Neural progenitor cell (in vitro differentiated cells): ENCODE data around the gene RPL26. TPM values are rescaled to one million over a fixed set of nuclear protein-coding genes. Genes with fewer than 3 reads are reported as not detected.

Source experiments
- DNase-seq: peaks from one replicate; pipeline ENCODE4 v3.0.0-alpha.2; 2016; ENCODE audit warnings: low spot score
- H2AFZ ChIP-seq: fragments of 200-600 bp; sonication (generic); replicated peaks from 2 replicates; pipeline ENCODE4 v1.6.1; 2016; ENCODE audit warnings: antibody characterized with exemption
- H3F3A ChIP-seq: fragments of 200-600 bp; sonication (generic); 2 replicates; pipeline ENCODE4 v1.6.1; 2016; ENCODE audit warnings: antibody characterized with exemption, low read depth
- H3K27ac ChIP-seq: fragments of 200-600 bp; sonication (generic); 2 replicates; pipeline ENCODE4 v1.5.1; 2016; ENCODE audit warnings: mild to moderate bottlenecking
- H3K27me3 ChIP-seq: fragments of 200-600 bp; sonication (generic); 2 replicates; pipeline ENCODE4 v1.6.1; 2016; ENCODE audit warnings: mild to moderate bottlenecking, moderate library complexity
- H3K36me3 ChIP-seq: fragments of 200-600 bp; sonication (generic); 2 replicates; pipeline ENCODE4 v1.5.1; 2016
- H3K4me1 ChIP-seq: fragments of 200-600 bp; sonication (generic); 2 replicates; pipeline ENCODE4 v1.6.1; 2016; ENCODE audit warnings: mixed run types
- H3K4me2 ChIP-seq: fragments of 200-600 bp; sonication (generic); 2 replicates; pipeline ENCODE4 v1.6.1; 2016
- H3K4me3 ChIP-seq: fragments of 200-600 bp; sonication (generic); 2 replicates; pipeline ENCODE4 v1.5.1; 2016
- H3K79me2 ChIP-seq: fragments of 200-600 bp; sonication (generic); 2 replicates; pipeline ENCODE4 v1.6.1; 2016; ENCODE audit warnings: low read depth
- H3K9ac ChIP-seq: fragments of 200-600 bp; sonication (generic); 2 replicates; pipeline ENCODE4 v1.6.1; 2016
- H3K9me3 ChIP-seq: fragments of 200-600 bp; sonication (generic); 2 replicates; pipeline ENCODE4 v1.5.1; 2016; ENCODE audit warnings: low read depth
- H4K20me1 ChIP-seq: fragments of 200-600 bp; sonication (generic); 2 replicates; pipeline ENCODE4 v1.6.1; 2016; ENCODE audit warnings: low read depth
- H3K27ac Mint-ChIP-seq: 3 replicates; pipeline ENCODE4 v1.8.0; 2021; ENCODE audit warnings: mixed read lengths
- H3K27me3 Mint-ChIP-seq: 2 replicates; pipeline ENCODE4 v1.8.0; 2022; ENCODE audit warnings: low read depth, mild to moderate bottlenecking, inconsistent platforms, moderate library complexity, mixed read lengths; ENCODE audit not compliant: insufficient read depth
- H3K36me3 Mint-ChIP-seq: 3 replicates; pipeline ENCODE4 v1.8.0; 2021; ENCODE audit warnings: mixed read lengths
- H3K4me1 Mint-ChIP-seq: 3 replicates; pipeline ENCODE4 v1.8.0; 2021; ENCODE audit warnings: mixed read lengths
- H3K4me3 Mint-ChIP-seq: 3 replicates; pipeline ENCODE4 v1.8.0; 2021; ENCODE audit warnings: mild to moderate bottlenecking, moderate library complexity, mixed read lengths
- H3K9me3 Mint-ChIP-seq: 3 replicates; pipeline ENCODE4 v1.8.0; 2020; ENCODE audit warnings: mixed read lengths
- EZH2 ChIP-seq: fragments of 200-600 bp; sonication (generic); IDR thresholded peaks from 2 replicates; pipeline ENCODE4 v1.6.1; 2017; ENCODE audit warnings: antibody characterized with exemption, mild to moderate bottlenecking, moderate library complexity
- EZH2phosphoT487 ChIP-seq: fragments of 200-600 bp; sonication (generic); IDR thresholded peaks from 2 replicates; pipeline ENCODE4 v1.6.1; 2017; ENCODE audit warnings: antibody characterized with exemption
- total RNA-seq: library from RNA; depleted of rRNA; stranded (reverse); fragments of >200 nt; gene quantifications from 2 replicates; pipeline ENCODE4 v1.2.3, GENCODE V29; 2015; ENCODE audit warnings: low replicate concordance
- TF ChIP-seq, protein P1 (sequence below): fragments of 200-600 bp; sonication (generic); IDR thresholded peaks from 2 replicates; pipeline ENCODE4 v1.5.1; 2017; ENCODE audit warnings: antibody characterized with exemption, mild to moderate bottlenecking

Gene RPL26
- total RNA-seq, 1 donor from 2014 or later, result 8,768 TPM

DNA sequence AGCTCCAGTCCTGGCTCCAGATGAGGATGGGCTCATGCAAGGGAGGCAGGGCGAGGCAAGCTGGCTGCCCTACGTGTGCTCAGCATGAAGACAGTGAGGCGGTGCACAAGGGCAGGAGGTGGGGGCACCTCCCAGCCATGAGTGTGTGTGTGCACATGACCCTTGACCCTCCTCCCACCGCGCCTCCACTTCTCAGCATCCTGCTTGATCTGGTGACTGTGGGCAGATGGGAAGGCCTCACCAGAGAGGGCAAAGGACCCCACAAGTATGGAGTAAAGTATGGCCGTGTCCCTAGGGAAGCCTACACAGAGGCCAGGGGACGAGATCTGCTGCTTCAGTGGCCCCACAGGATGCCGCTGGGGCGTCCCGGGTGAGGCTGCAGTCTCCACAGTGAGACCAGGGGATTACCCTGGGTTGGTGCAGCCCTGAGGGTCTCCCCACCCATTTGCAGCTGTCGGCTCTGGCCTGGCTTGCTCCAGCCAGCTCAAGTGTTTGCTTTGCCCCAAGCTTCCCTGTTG is 22.6 kb upstream of the RPL26 start:
- Mint-ChIP-seq H3K27me3 (peaks cover 13% of the 10 kb centered on the region), H3K27ac (no peak overlapping the region)
- H4K20me1 ChIP-seq, result no peaks in the 10 kb centered on the region

DNA sequence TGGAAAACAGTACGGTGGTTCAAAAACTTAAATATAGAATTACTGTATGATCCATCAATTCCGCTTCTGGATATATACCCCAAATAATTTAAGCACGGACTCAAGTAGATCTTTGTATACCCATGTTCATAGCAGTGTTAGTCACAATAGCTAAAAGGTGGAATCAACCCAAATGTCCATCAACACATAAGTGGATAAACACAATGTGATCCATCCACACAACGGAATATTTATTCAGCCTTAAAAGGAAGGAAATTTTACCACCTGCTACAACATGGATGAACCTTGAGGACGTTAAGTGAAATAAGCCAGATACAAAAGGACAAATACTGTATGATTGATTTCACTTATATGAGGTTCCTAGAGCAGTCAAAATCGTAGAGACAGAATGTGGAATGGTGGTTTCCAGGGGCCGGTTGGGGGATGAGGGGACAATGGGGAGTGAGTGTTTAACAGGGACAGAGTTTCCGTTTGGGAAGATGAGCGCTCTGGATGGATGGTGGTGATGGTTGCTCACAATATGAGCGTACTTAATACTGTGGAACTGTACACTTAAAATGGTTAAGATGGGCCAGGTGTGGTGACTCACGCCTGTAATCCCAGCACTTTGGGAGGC is 20.0 kb upstream of the RPL26 start:
- Histone ChIP-seq H3K27ac (no peak overlapping the region), H3F3A (no peaks in the 10 kb centered on the region), H3K36me3 (no peaks in the 10 kb centered on the region), H3K4me2 (no peak overlapping the region), H3K9ac (no peak overlapping the region), H3K9me3 (no peaks in the 10 kb centered on the region), H4K20me1 (no peaks in the 10 kb centered on the region), H3K27me3 (no peaks in the 10 kb centered on the region), H3K4me1 (no peaks in the 10 kb centered on the region), H3K4me3 (no peak overlapping the region), H2AFZ (no peak overlapping the region), H3K79me2 (no peaks in the 10 kb centered on the region)
- H3K4me1 Mint-ChIP-seq, result peaks cover 2% of the 10 kb centered on the region
- no peak overlapping the region for H3K27ac Mint-ChIP-seq
- DNase-seq, result no peak
- no peaks in the 10 kb centered on the region for H3K9me3 Mint-ChIP-seq
- TF ChIP-seq EZH2phosphoT487 (no peak), EZH2 (no peak)
- TF ChIP-seq, protein P1, sequence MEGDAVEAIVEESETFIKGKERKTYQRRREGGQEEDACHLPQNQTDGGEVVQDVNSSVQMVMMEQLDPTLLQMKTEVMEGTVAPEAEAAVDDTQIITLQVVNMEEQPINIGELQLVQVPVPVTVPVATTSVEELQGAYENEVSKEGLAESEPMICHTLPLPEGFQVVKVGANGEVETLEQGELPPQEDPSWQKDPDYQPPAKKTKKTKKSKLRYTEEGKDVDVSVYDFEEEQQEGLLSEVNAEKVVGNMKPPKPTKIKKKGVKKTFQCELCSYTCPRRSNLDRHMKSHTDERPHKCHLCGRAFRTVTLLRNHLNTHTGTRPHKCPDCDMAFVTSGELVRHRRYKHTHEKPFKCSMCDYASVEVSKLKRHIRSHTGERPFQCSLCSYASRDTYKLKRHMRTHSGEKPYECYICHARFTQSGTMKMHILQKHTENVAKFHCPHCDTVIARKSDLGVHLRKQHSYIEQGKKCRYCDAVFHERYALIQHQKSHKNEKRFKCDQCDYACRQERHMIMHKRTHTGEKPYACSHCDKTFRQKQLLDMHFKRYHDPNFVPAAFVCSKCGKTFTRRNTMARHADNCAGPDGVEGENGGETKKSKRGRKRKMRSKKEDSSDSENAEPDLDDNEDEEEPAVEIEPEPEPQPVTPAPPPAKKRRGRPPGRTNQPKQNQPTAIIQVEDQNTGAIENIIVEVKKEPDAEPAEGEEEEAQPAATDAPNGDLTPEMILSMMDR, result no peak
- no peaks in the 10 kb centered on the region for H3K36me3 Mint-ChIP-seq
- no peak overlapping the region for H3K4me3 Mint-ChIP-seq
- H3K27me3 Mint-ChIP-seq, result peaks cover 6% of the 10 kb centered on the region

More for the DNA sequence above, 22.6 kb upstream of the RPL26 start:
- Histone ChIP-seq H3K4me1 (no peaks in the 10 kb centered on the region), H2AFZ (peak overlapping the region; percentile 50), H3K27ac (no peak overlapping the region), H3K36me3 (no peaks in the 10 kb centered on the region), H3K9me3 (no peaks in the 10 kb centered on the region), H3K4me2 (no peak overlapping the region), H3K79me2 (no peaks in the 10 kb centered on the region), H3K4me3 (no peak overlapping the region), H3K9ac (no peak overlapping the region), H3K27me3 (no peaks in the 10 kb centered on the region), H3F3A (peaks cover 7% of the 10 kb centered on the region)
- Mint-ChIP-seq H3K4me1 (peaks cover 8% of the 10 kb centered on the region), H3K36me3 (no peaks in the 10 kb centered on the region), H3K4me3 (no peak overlapping the region), H3K9me3 (no peaks in the 10 kb centered on the region)
- TF ChIP-seq EZH2phosphoT487 (no peak), EZH2 (no peak)
- TF ChIP-seq, protein P1, result no peak
- no peak for DNase-seq

DNA sequence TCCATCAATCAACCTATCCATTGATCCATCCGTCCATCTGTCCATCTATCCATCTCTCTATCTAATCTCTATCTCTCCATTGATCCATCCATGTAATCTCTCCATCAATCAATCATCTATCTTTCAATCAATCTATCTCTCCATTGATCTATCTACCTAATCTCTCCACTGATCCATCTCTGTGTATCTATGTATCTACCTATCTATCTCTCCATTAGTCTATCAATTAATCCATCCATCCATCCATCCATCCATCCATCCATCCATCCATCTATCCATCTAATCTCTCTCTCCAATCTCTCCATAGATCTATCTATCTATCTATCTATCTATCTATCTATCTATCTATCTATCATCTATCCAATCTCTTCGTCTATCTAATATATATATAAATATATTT is 18.1 kb upstream of the RPL26 start:
- H3F3A ChIP-seq, result no peaks in the 10 kb centered on the region
- H4K20me1 ChIP-seq, result no peaks in the 10 kb centered on the region
- peaks cover 7% of the 10 kb centered on the region for H3K27me3 Mint-ChIP-seq
- no peaks in the 10 kb centered on the region for H3K36me3 Mint-ChIP-seq
- no peak overlapping the region for H3K9ac ChIP-seq
- H3K79me2 ChIP-seq, result no peaks in the 10 kb centered on the region
- H3K4me1 Mint-ChIP-seq, result no peaks in the 10 kb centered on the region
- TF ChIP-seq EZH2phosphoT487 (no peak), EZH2 (no peak)
- peaks cover 9% of the 10 kb centered on the region for H3K27me3 ChIP-seq
- H3K27ac ChIP-seq, result no peak overlapping the region
- no peak overlapping the region for H3K27ac Mint-ChIP-seq
- H3K4me3 Mint-ChIP-seq, result no peak overlapping the region
- no peak for DNase-seq
- no peak overlapping the region for H3K4me2 ChIP-seq
- H3K4me1 ChIP-seq, result no peaks in the 10 kb centered on the region
- no peaks in the 10 kb centered on the region for H3K36me3 ChIP-seq
- H2AFZ ChIP-seq, result no peak overlapping the region
- no peaks in the 10 kb centered on the region for H3K9me3 Mint-ChIP-seq
- no peak overlapping the region for H3K4me3 ChIP-seq
- no peaks in the 10 kb centered on the region for H3K9me3 ChIP-seq

DNA sequence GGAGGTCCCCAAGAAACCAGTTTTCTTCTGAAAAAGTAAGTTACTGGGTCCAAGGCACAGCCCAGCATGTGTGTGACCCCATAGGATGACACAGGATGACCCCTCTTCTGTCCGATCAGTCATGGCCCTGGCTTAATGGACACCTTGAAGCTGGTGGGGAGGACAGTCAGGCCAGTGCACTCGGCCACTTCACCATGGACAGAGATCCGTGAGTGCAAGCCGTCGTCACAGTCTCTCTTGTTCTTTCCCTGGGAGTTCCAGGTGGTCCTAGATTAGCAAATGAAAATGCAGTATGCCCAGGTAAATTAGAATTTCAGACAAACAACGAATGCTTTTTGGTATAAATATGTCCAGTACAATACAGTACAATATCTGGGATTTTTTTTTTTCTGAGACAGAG is 16.0 kb upstream of the RPL26 start:
- no peak for DNase-seq
- Histone ChIP-seq H3K9ac (no peak overlapping the region), H3F3A (no peaks in the 10 kb centered on the region), H3K9me3 (no peaks in the 10 kb centered on the region), H3K79me2 (no peaks in the 10 kb centered on the region), H4K20me1 (no peaks in the 10 kb centered on the region), H3K4me1 (no peaks in the 10 kb centered on the region), H3K27me3 (peaks cover 19% of the 10 kb centered on the region), H3K4me2 (no peak overlapping the region), H2AFZ (no peak overlapping the region), H3K4me3 (no peak overlapping the region), H3K36me3 (no peaks in the 10 kb centered on the region), H3K27ac (no peak overlapping the region)
- H3K4me3 Mint-ChIP-seq, result no peak overlapping the region
- H3K36me3 Mint-ChIP-seq, result no peaks in the 10 kb centered on the region
- no peaks in the 10 kb centered on the region for H3K4me1 Mint-ChIP-seq
- peaks cover 9% of the 10 kb centered on the region for H3K27me3 Mint-ChIP-seq
- TF ChIP-seq, protein P1, result no peak
- no peak for TF ChIP-seq EZH2phosphoT487
- no peak for TF ChIP-seq EZH2
- H3K9me3 Mint-ChIP-seq, result no peaks in the 10 kb centered on the region
- no peak overlapping the region for H3K27ac Mint-ChIP-seq
